HL-60/S4 treated with phorbol 12-myristate 13-acetate at 8.2 ng/mL for 4 days and 3 days (cell line): ENCODE results near the gene FKBP10.

Source experiments
- in situ Hi-C: fragments of 300-500 bp; cut with MboI; formaldehyde crosslinking; loops from 2 replicates; pipeline ENCODE4 v1.15.0; 2022; ENCODE audit warnings: low sequenced_read_pairs

The FKBP10 gene

DNA sequence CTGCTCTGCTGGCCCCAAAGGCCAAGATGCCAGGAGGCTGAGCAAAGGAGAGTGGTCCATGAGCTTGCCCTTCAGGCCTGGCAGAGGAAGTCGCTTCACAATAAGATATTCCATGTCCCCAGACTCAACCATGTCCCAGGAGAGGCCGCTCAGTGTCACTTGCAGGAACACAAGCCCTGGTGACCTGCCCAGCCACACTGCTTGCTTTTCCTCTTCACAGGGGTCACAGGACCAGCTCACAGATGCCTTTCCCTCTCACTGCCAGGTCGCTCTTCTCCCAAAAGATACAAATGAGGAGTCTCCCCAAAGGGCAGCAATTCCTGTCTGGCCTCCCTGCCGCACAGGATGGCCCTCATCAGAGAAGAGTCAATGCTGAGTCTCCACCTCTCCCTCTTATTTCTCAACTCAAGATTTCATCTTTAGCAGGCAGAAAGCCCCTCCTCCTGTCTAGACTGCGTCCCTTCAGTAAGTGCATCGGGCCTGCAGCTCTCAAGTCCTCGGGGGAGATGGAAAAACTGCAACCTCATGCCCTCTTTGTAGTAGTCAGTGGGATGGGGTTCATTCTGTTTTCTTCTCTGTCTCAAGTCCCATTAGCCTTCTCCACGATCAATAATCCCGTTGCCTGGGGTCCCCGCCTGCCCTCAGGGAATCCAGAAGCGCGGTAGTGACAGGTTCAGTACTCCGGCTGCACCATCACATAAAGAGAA, 31.2 kb upstream of the FKBP10 start:
- in situ Hi-C loops = no loop called here

DNA sequence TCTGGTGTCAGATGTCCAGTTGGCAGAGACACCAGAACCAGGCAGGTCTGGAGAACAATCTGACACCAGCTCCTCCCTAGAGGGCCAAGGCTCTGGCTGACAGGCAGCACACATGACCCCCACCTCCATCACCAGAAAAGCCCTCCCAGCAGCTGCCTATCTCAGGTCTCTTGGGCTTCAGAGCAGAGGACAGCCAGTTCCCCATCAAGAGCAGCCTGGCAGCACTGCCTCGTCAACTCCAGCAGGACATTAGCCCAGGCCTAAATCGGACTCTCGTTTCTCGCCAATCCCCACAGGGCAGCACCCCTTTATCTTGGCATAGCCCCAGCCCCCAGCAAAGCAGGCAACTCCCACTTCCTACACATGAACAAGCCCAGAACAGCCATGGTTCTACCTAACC, 30.7 kb upstream of the FKBP10 start:
- in situ Hi-C loops = no loop called here

DNA sequence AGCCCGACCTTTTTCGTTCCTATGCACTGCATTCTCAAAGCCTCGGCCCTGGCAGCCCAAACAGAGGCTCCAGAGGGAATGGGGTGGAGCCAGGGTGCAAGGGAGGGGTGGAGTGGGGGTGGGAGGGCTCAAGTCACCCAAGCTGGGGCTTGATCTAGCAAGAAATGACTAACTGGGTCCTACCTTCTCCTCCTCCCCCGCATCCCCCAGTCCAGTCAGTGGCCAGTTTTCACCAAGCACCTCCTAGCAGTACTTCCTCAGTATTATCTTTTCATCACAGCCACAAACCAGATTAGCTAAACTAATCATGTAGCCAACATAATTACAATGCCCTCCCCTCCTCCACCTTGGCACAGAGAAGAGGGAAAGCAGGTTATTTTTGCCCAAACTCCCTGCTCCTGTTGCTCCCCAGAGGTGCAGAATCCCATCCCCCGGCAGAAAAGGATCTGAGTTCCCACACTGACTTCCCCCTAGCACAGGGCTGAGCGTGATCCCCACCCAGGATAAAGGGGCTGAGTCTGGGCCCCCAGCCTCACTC, 28.5 kb upstream of the FKBP10 start:
- in situ Hi-C loops = no loop called here

DNA sequence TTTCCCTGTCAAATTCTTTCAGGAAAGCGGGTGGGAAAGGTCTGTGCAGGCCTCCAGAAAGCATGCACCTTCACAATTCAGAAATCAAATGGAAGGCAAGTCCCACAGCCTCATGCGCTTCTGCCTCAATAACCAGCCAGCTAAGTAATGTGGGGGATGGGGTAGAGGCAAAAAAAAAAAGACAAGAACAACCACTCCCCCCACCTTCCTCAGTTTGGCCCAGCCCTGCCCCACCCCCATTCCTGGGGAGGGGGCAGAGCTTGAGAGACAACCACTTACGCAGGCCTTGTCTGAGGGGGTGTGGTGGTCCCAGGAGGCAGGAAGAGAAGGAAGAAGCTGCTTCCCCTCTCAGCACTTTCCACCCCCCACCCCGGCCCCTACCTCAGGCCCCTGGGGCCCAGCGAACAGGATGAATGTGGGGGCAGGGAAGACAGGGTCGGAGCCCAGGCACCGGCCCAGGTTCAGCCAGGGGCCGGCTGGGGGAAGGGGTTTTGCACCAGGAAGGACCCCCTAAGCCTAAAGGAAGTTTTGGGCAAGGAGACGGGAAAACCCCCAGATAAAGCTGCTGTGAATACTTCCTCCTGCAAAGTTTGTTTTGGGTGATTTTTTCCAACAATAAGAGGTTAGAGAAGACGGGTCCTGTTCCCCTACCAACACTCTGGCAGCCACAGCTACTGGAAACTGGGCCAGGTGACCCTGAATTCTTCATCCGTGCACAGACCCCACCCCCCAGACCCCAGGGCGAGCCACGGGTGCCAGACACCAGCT, 27.5 kb upstream of the FKBP10 start:
- in situ Hi-C loops = no loop called here

DNA sequence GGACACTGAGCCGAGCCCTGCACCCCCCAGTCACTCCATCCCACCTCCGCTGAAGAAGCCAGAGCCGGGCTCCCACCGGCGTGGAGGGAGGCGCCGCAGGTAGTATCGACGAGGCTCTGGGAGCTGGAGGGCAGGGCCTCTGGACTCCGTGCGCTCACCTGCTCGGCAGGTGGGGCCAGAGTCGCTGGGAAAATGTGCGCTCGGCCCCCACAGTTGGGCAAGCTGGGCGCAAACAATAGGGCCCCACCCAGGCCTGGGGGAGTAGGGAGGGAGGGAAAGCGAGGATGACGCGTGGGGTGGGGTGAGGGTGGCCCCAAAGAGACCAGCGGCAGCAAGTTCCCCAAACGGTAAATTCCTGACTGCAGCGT, 27.0 kb upstream of the FKBP10 start:
- in situ Hi-C loops = no loop called here

DNA sequence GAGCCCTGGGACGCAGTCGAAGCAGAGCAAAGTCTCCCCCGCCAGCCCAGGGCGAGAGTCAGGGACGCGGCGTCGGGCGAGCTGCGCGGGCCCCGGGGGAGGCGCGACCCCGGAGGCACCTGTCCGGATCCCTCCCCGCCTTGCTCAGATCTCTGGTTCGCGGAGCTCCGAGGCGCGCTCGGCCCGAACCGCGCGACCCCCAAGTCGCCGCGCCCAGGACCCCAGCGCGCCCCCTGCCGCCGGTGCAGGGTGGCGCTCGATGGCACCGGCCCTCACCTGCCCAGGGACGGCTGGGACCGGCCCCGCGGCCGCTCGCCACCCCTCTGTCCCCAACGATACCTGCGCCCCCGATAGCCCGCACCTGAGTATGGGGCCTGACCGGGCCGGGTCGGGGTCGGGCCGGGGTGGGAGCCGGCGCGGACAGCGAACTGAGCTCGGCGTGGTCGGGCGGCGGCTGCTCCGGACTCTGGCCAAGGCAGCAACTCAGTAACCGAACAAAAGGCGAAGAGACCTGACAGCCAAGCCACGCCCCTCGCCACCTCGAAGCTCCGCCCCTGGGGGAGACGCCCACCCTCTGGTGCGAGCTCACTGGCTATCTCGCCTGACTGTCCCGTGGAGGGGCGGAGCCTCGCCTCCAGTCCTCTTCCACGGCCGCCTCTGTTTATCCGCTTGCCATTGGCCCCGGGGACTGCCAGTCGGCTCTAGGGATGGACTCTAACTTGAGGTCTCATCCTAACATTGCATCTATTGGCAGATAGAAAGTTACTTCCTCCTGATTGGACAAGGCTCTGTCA, 26.4 kb upstream of the FKBP10 start, which contains the start of gene JUP:
Gene JUP (minus strand): TSS at position 485 of the 794 bp plus-strand sequence. CDS start 14,857 bp downstream, outside the sequence.
- in situ Hi-C loops = no loop called here

DNA sequence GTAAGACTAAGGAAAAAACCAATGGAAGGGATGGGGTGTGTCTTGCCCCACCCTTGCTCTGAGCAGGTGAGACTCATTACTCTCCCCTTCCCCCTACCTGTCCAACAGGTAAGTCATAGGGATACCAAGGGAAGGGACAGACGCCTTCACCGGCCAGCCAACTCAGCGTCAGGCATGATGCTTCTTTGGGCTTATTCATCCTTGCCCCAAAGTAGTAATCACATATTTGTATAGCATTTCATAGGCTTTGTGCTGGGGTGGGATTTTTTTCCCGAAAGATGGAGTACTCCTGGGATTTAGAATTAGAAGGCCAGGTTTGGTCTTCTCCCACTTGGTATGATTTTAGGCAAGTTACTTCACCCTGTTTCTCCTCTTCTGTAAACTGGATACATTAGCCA, 25.8 kb upstream of the FKBP10 start:
- in situ Hi-C loops = no loop called here

DNA sequence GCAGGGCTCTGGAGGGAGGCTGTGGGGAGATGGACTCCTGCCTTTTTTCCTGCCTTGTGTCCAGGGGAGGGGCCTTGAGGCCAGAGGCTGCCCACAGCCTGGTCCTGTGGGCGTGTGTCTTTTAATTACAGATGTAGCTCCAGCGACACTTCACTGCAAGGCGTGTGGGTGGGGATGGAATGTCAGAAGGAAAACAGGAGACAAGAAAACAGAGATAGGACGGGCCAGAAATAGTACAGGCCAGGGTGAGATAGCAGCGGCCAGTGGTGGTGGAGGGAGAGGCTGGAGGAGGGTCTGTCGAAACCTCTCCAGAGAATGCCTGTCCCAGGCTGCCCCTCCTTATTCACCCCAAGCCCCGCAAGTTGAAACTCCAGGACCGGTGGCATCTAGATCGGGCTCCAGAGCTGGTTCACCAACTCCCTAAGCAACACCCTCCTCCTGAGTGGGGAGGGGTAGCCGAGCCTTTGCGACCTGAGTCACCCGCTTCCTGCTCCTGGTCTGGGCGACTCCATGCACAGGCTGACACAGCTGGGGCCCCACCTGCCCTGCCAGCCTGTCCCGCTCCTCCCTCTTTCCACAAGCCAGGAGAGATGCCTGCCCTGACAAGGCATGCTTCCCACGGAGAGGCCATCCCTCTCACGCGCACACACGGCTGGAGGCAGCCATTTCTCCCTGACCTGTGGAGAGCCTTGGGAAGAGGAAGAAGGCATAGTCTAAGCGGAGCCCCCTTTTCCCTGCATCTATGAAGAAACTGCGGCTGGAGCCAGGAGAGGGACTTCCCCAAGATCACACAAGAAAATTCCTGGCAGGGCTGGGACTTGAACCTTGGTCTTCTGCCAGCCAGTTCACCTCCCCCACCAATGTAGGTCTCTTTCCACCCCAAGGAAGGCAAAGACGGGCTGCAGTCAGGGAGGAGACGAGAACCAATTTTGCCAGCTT, 19.7 kb upstream of the FKBP10 start:
- in situ Hi-C loops = no loop called here

DNA sequence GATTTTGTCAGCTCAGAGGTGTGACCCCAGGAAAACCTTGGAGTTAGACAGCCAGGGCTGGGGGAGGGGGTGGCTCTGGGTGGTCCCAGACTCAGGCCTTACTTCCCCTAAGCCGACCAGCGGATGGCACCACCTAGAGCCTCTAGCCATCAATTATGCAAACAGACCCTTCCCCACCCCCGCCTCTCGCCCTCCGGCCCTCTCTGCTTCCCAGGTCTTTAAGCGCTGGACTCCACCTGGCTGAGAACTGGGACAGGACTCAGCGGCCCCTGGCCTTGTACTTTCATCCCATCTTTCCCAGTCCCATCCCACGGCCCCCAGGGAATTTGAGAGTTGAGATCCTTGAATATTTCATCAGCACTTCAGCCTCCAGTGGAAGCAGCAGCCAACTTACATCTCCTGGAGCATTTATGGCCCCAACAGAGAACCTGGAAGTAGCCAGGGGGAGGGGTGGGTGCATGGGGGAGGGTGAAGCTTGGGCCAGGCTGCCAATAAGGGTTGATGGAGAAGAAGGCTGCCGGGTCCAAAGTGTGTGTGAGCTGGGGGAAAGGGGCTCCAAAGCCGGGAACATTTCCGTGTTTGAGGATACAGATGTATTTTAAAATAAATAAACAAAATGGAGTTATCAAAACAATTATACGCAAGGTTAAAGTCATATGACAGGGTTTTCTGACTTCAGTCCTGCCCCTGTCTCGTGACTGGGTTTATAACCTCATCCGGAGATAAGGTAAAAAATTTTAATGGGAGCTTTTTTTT, 18.8 kb upstream of the FKBP10 start:
- in situ Hi-C loops = no loop called here

DNA sequence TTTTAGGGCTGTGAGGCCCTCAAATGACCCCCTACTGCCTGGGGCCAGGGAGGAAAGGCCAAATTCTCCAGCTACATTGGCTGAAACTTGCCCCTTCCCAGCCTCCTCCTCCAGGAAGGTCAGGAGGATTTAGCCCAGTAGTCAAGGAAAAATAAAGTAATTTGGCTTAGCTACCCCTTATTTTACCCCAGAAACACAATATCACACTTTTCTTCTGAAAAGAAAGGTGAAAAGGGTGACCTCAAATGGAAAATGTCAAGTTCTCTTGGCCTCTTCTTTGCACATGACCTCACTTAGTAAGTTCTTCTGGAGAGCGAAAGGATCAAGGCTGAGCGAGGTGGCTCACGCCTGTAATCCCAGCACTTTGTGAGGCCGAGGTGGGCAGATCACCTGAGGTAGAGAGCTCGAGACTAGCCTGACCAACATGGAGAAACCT, 18.2 kb upstream of the FKBP10 start:
- in situ Hi-C loops = no loop called here

DNA sequence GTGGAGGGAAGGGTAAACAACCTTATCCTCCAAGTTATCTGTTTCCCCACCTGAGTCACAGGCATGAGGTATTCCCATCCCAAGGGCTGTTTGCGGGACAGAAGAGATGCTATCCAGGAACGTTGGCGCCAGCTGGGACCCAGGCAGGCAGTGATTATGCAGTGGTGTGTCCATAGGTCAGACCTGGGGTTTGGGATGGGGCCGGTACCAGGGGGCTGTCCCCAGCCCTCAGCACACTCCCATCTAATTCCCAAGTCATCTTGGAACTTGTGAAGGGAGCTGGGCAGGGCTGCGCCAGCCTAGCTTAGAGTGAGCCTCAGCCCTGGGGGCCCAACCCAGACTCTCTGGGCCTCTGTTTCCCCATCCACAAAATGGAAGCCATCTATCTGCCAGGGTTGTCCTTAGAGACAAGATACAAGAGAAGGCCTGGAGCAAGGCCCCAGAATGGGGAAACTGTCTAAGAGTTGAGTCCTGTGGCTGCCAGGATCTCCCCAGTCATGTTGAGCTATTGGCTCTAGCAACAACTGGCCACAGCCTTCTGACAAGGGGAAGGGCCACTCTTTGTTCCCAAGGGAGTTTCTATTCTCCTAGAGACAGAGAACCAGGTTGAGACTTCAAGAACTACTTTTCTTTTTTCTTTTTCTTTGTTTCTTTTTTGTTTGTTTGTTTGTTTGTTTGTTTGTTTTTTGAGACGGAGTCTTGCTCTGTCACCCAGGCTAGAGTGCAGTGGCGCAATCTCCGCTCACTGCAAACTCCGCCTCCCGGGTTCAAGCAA, 16.5 kb upstream of the FKBP10 start:
- in situ Hi-C loops = no loop called here

DNA sequence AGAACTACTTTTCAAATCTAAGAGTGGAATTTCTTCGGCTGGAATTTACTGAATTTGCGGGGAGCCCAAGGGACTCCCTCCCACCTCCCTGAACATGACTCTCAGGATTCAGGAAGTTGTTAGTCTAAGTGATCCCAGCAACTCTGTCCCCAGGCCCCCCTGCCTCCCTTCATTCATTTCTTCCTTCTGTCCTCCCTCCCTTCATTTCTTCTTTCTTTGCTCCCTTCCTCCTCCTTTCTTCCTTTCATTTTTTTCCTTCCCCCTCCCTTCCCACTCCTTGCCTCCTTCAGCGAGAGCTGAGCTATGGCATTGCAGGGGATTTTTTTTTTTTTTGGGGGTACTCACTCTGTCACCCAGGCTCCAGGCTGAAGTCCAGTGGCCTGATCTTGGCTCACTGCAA, 15.4 kb upstream of the FKBP10 start:
- in situ Hi-C loops = no loop called here

DNA sequence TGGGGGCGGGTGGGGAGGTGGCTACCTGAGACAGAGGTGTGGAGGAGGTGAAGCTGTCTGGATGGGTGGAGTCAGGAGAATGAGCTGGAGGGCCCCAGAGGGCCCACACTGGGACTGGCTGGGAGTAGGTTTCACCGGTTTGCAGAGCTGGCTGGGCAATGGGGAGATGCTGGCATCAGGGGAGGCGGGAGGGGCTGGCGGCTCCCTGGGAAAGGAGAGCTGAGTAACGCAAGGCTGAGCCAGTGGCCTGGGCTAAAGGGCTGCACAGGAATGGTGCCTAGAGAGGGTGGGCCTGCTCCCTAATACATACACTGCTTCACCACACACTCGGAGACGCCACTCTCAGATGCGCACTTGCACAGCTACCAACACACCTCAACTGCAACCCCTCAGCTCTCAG, 13.4 kb upstream of the FKBP10 start:
- in situ Hi-C loops = no loop called here

DNA sequence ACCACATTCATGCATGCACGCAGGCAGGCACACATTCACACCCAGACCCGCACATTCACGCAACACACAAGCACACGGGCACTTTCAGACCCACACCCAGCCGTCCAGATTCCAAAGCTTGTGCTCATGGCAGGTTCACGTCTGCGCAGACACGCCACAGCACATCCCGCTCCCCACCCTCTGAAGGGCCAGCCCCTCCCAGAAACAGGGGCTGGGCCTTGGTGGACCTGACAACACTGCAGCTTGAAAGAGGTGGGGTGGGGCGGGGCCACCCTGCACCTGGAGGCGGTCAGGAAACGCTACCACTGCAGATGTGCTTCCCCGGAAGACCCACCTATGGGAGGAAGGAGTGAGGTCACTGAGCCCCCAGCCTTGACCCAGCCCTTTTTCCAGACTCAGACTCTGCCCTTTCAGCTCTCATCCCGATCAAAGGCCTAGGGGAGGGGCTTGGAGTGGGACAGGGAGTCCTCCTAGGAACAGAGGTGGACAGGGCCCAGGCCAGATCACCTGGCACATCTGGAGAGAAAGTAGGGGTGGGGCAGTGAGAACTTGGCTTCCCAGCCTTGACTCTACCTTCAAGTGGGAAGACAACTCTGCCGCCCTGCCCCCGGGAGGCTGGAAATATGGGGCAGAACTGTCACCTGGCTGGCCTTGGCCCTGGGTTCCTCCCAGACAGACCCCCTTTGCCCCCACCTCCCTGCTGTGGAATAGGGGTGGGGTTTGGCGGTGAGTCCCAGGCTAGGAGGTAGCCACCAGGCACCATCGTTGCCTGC, 12.0 kb upstream of the FKBP10 start:
- in situ Hi-C loops = loop anchor here (5.0 kb wide), 1 partner anchor 63 kb away; no protein-coding TSS in a partner anchor

DNA sequence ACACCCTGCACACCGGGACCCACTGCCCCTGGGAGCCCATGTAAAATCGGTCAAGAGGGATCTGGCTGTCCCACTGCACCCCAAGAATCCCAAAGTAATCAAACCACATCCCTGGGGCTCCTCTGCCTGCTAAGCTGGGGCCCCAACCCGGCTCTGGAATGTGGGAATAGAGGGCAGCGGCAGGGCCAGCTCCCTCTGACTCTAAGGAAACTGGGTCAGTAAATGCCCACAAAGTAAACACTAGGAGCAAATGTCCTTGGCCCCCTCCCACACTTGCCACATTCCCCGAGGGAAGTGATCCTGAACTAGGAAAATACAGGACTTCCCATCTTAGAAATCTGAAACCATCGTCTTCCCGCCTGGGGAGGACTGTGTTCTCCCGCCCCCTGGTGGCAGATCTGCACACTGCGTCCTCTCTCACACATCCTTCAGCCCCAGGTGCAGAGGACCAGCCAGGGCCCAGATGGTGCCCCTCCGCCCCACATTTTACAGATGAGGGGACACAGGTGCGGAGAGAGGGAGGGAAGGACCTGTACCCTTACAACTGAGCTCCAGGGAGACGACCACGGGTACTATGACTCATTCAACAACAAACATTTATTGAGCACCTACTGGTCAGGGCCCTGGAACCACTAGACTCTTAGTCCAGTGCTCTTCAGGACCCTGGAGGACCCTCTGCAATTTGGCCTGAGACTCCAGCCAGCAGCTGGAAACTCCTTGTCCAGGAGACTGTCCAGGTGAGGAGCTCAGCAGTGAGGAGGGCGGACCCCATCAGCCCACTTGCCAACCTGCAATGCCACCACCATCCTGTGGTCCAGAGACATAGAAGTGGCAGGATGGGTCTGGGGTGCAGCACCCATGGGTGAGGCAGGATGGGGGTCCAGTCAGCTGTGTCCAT, 11.2 kb upstream of the FKBP10 start:
- in situ Hi-C loops = loop anchor here (5.0 kb wide), 1 partner anchor 64 kb away; no protein-coding TSS in a partner anchor

DNA sequence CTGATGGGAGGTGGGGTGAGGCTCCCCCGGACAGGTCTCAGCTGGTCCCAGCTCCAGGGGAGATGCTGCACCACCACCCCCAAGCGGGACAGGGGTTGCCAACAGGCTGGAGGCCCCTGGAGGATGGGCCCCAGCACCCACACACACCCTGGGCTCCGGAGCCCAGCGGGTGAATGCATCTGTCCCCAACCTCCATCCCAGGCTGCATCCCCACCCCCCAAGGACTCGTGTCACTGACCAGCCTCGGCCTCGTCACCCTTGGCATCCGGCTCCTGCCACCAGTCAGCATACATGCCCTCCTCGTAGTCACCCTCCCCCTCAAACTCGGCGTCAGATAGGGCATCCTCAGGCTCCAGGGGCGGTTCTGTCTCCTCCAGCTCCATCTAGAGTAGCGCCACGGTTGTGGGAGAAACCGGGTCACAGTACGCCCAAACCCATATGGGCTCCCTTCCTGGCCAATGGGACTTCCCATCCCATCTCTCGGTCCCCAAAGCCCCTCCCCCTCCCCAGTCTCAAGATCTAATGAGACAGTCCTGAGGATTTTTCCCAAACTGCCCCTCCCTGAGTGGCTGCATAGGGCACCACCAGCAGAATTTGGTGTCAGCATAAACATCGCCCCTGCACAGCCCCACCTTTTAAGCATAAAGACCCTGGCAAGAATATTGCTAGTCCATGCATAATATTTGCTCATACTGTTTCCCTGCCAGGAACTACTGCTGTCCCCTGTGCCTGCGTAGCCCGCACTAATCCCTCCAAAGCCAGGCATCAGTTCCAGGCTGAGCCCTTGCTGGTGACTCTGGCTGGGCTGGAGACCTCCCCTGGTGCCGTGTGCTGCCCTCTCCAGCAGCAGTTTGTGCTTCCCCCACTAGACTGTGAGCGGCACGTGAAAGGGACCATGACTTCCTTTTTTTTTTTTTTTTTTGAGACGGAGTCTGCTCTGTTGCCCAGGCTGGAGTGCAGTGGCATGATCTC, 9.5 kb upstream of the FKBP10 start:
- in situ Hi-C loops = loop anchor here (5.0 kb wide), 1 partner anchor 66 kb away; no protein-coding TSS in a partner anchor
